Heart right ventricle (tissue), 16 donors: ENCODE measurements around the gene PRPH. TPM values are rescaled to one million over a fixed set of nuclear protein-coding genes. Genes with fewer than 3 reads are reported as not detected.
A peak's percentile ranks its signal among the peaks of the same experiment; 100 is the strongest.
"Not testable (repeated sequence)": the region's sequence is repeated elsewhere in the genome, so short reads cannot be mapped to it uniquely, and the experiment has no call there.

Source experiments
- ATAC-seq, 8 donors: fragments of 200-7000 bp; cut with Tn5 transposase; one replicate each; pipeline ENCODE4 v1.9.1; 2020; ENCODE audit warnings: mild to moderate bottlenecking in 8 of 8, moderate library complexity in 8 of 8, moderate number of reproducible peaks in 1 of 8
- DNase-seq, 2 donors: peaks; one replicate each; pipeline ENCODE4 v3.0.0-alpha.2; 2020
- H3K27ac ChIP-seq, 10 donors: fragments of 200-600 bp; sonication (generic) in 2 of 10; one replicate each; pipeline versions ENCODE4 v1.5.0 to v1.8.0; 2020 to 2022; ENCODE audit warnings: mild to moderate bottlenecking in 3 of 10
- H3K27me3 ChIP-seq, 7 donors: fragments of 200-600 bp; one replicate each; pipeline ENCODE4 v1.8.0; 2021 to 2022; ENCODE audit warnings: mild to moderate bottlenecking in 2 of 7
- H3K36me3 ChIP-seq, 9 donors: fragments of 200-600 bp; sonication (generic) in 1 of 9; one replicate each; pipeline versions ENCODE4 v1.5.0 to v1.8.0; 2020 to 2022; ENCODE audit warnings: mild to moderate bottlenecking in 2 of 9
- H3K4me1 ChIP-seq, 9 donors: fragments of 200-600 bp; sonication (generic) in 1 of 9; one replicate each; pipeline versions ENCODE4 v1.5.0 to v1.8.0; 2020 to 2022; ENCODE audit warnings: mild to moderate bottlenecking in 4 of 9
- H3K4me3 ChIP-seq, 10 donors: fragments of 200-600 bp; sonication (generic) in 2 of 10; one replicate each; pipeline versions ENCODE4 v1.5.0 to v1.8.0; 2020 to 2022; ENCODE audit warnings: mild to moderate bottlenecking in 7 of 10, moderate library complexity in 2 of 10
- H3K9me3 ChIP-seq, 11 donors: fragments of 200-600 bp in 10 of 11; sonication (generic) in 2 of 11; one replicate each; pipeline versions ENCODE4 v1.5.0 to v1.8.0; 2013 to 2022; ENCODE audit warnings: mild to moderate bottlenecking in 2 of 11, control low read depth in 1 of 11, moderate library complexity in 1 of 11
- WGBS, 2 donors: extraction: QIAGEN DNeasy Blood & Tissue Kit; methylation state at CpG; one replicate each; pipeline ENCODE4 v1.1.7; 2013; ENCODE audit warnings: inconsistent platforms in 1 of 2; 5-methylcytosine and 5-hydroxymethylcytosine counted together
- intact Hi-C, 10 donors: fragments of 100-400 bp; cut with DNase I; formaldehyde crosslinking; loops; one replicate each; pipeline versions ENCODE4 v1.11.1 to v1.14.2; 2022
- polyA plus RNA-seq, 2 donors: library from polyadenylated mRNA; stranded (reverse); fragments of 200-250 nt; gene quantifications; one replicate each; pipeline ENCODE4 v1.2.3, GENCODE V29; 2013
- total RNA-seq, 10 donors: library from RNA; stranded (reverse); fragmentation: NEBNext Ultra II Directional in 3 of 10; extraction: Animal tissue kit (Norgen Biotek cat#: 25700) in 3 of 10; gene quantifications; one replicate each; pipeline versions ENCODE4 v1.2.1 to v1.2.4, GENCODE V29; 2021 to 2023
- TF ChIP-seq, protein P1 (sequence below), 9 donors: fragments of 200-600 bp; sonication (generic) in 2 of 9; IDR thresholded peaks; one replicate each; pipeline versions ENCODE4 v1.5.0 to v1.8.0; 2021 to 2022; ENCODE audit warnings: antibody characterized with exemption in 9 of 9, mild to moderate bottlenecking in 5 of 9, moderate library complexity in 1 of 9
- donor health status: Arrhythmogenic right ventricular cardiomyopathy.
- donor health status: ischemic (EF 13 %, LVEDD 7.1; RV severe dilation, severe dysfunction).
- donor health status: healthy with polysubstance abuse.
- donor health status: DM: no; HTN: yes; CAD: no.
- donor health status: DM: no; HTN: no; CAD: no.
- donor health status: ischemic (EF 25% LVEDD 6.9; RV normal size, moderate dysfunction).
- donor health status: ischemic (EF 25% LVEDD 5.7; RV mildly dilated, moderate dysfunction).
- donor health status: healthy.
- donor health status: DM: yes; HTN: yes; CAD: no.
- donor health status: Ischemic cardiomyopathy.
- donor health status: ischemic (EF 35%, LVEDD 5.7; RV mildly dilated, moderate dysfunction).
- donor health status: nonischemic (EF 11% LVEDD 7.7; RV severe dilation, severe dysfunction).
- donor health status: DM: yes; HTN: yes; CAD: no.
- donor health status: PGD.
- donor health status: ischemic (EF 29% LVEDD 5.4; RV normal size, mild dysfunction).
- donor health status: nonischemic (EF 23%, LVEDD 6.1; RV moderate dilation, normal function).

Gene PRPH
- total and polyA plus RNA-seq, 12 donors: 0.10 to 0.64 (median 0.47) TPM; not detected in 5

DNA sequence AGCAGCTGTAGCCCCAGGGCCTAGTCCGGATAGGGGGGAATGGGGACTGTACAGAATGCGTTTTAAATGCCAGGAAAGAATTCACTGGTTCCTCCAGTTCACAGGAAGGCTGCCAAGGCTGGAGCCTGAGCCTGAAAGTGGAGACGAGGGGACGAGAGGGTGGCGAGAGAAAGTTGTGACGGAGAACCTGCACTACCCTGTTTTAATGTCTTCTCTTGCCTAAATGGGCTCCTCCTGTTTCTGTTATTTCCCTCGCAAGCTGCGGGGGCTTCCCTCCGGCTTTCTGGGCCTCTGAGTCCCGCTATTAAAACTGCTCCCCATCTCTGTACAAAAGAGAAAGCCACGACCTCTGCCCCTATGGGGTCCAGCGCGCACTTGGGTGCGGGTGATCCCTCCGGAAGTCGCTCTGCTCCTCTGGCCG, 37.5 kb downstream of the PRPH start:
- H3K4me1 ChIP-seq: peaks cover 0 to 41% (median 14%) of the 10 kb centered on the region in 9 donors
- 75 to 78% methylated on average over 17 of the region's 17 CpGs for WGBS, 2 donors
- H3K36me3 ChIP-seq: peaks cover 0 to 9% (median 0%) of the 10 kb centered on the region in 9 donors
- DNase-seq: no peak
- H3K27ac ChIP-seq: no peak overlapping the region
- H3K9me3 ChIP-seq: no peaks in the 10 kb centered on the region
- TF ChIP-seq, protein P1, sequence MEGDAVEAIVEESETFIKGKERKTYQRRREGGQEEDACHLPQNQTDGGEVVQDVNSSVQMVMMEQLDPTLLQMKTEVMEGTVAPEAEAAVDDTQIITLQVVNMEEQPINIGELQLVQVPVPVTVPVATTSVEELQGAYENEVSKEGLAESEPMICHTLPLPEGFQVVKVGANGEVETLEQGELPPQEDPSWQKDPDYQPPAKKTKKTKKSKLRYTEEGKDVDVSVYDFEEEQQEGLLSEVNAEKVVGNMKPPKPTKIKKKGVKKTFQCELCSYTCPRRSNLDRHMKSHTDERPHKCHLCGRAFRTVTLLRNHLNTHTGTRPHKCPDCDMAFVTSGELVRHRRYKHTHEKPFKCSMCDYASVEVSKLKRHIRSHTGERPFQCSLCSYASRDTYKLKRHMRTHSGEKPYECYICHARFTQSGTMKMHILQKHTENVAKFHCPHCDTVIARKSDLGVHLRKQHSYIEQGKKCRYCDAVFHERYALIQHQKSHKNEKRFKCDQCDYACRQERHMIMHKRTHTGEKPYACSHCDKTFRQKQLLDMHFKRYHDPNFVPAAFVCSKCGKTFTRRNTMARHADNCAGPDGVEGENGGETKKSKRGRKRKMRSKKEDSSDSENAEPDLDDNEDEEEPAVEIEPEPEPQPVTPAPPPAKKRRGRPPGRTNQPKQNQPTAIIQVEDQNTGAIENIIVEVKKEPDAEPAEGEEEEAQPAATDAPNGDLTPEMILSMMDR (IDR thresholded peaks at IDR 0.05): no peak
- H3K4me3 ChIP-seq: peak overlapping the region in 1 of 10 donors; percentile 22
- H3K27me3 ChIP-seq: peaks cover 21 to 67% (median 52%) of the 10 kb centered on the region in 7 donors
- intact Hi-C loops: loop anchor here in 1 of 10 donors (5.0 kb wide), 1 partner anchor 35 kb away; the partner anchor contains the start of gene PRPH
- ATAC-seq: no peak

DNA sequence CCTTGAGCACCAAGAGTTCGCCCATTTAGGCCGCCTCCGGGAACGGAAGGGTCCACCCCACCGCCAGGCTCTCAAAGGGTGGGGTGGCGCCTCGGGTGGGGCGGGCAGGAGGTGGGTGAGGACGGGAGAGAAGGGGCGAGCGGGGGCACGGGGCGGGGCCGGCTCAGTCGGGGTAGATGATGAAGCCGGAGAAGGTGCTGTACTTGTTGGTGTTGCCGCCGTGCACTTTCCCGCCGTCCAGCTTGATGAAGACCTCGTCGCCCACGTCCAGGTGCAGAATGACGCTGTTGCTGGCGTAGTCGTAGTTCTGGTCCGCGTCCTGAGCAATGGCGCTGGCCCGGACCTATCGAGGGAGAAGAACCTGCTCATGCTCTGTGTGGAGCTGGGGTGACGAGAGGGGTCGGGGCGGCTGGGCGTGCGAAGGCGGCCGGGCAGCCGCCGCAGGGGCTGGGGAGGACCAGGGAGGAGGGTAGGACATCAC, 38.0 kb downstream of the PRPH start:
- 25 to 28% methylated on average over 36 to 40 of the region's 40 CpGs for WGBS, 2 donors
- DNase-seq (no peak), ATAC-seq (no peak)
- Histone ChIP-seq H3K36me3 (peaks cover 0 to 9% (median 0%) of the 10 kb centered on the region in 9 donors), H3K4me1 (peaks cover 0 to 41% (median 14%) of the 10 kb centered on the region in 9 donors), H3K27ac (no peak overlapping the region), H3K27me3 (peaks cover 21 to 70% (median 55%) of the 10 kb centered on the region in 7 donors), H3K4me3 (peak overlapping the region in 4 of 10 donors; percentile 22 to 36 (median 28)), H3K9me3 (no peaks in the 10 kb centered on the region)
- intact Hi-C loops: loop anchor here in 1 of 10 donors (5.0 kb wide), 1 partner anchor 36 kb away; the partner anchor contains the start of gene PRPH
- TF ChIP-seq, protein P1 (IDR thresholded peaks at IDR 0.05): no peak

DNA sequence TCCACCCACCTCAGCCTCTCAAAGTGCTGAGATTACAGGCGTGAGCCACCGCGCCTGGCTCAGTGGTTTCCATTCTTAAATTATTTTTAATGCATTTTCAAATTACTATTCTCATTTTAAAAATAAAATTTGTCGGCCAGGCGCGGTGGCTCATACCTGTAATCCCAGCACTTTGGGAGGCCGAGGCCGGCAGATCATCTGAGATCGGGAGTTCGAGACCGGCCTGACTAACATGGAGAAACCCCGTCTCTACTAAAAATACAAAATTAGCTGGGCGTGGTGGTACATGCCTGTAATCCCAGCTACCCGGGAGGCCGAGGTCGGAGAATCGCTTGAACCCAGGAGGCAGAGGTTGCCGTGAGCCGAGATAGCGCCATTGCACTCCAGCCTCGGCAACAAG, 38.8 kb downstream of the PRPH start:
- not testable (repeated sequence) for H3K27ac ChIP-seq, ATAC-seq, H3K36me3 ChIP-seq, H3K4me3 ChIP-seq, DNase-seq, H3K9me3 ChIP-seq
- 41 to 43% methylated on average over 21 of the region's 21 CpGs for WGBS, 2 donors
- Histone ChIP-seq H3K27me3 (peaks cover 21 to 78% (median 64%) of the 10 kb centered on the region in 7 donors), H3K4me1 (peaks cover 0 to 41% (median 14%) of the 10 kb centered on the region in 9 donors)
- intact Hi-C loops: loop anchor here in 1 of 10 donors (5.0 kb wide), 1 partner anchor 36 kb away; the partner anchor contains the start of gene PRPH

DNA sequence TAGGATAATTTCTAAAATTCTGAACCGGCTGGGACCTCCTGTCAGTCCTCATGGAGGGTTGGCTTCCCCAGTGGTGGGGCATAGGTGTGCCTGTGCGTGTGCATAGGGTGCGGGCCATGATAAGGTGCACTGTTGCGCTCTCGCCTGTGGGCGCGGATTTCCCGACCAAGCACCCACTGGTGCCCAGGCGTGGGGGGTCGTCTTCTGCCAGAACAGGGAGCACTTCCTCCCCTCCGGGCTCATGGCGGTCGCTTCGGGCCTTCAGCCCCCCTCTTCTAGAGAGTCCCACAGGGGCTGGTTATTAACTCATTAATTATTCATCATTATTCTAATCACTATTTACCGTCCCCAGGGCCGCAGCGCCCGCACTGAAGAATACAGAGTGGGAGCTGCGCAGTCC, 39.3 kb downstream of the PRPH start:
- TF ChIP-seq, protein P1 (IDR thresholded peaks at IDR 0.05): no peak
- no peak overlapping the region for H3K27ac ChIP-seq
- no peak for DNase-seq
- WGBS, 2 donors: 34 to 36% methylated on average over 19 of the region's 19 CpGs
- intact Hi-C loops: loop anchor here in 1 of 10 donors (5.0 kb wide), 1 partner anchor 37 kb away; the partner anchor contains the start of gene PRPH
- no peak for ATAC-seq
- H3K27me3 ChIP-seq: peaks cover 21 to 83% (median 67%) of the 10 kb centered on the region in 7 donors
- no peak overlapping the region for H3K4me3 ChIP-seq
- peaks cover 0 to 5% (median 0%) of the 10 kb centered on the region in 9 donors for H3K36me3 ChIP-seq
- peaks cover 0 to 41% (median 14%) of the 10 kb centered on the region in 9 donors for H3K4me1 ChIP-seq
- H3K9me3 ChIP-seq: no peaks in the 10 kb centered on the region

DNA sequence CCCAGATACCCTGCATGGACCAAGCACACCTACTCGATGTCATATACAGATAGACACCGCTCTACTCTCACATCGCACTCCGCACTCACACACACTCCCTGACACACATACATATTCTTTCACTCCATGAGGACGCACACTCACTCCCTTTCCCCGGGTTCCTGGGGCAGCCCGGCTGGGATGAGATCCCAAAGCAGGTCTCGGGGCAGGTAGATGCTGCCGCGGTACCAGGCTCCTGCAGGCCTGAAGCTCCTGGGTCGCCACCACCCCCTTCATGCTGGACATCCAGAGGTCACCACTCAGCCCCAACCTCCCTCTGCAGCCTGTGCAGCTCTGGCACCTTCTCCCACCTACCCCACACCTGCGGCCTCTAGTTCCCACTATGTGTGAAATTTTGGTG, 39.7 kb downstream of the PRPH start:
- 50 to 51% methylated on average over 12 of the region's 12 CpGs for WGBS, 2 donors
- DNase-seq (no peak), ATAC-seq (no peak)
- Histone ChIP-seq H3K27me3 (peaks cover 21 to 87% (median 72%) of the 10 kb centered on the region in 7 donors), H3K27ac (no peak overlapping the region), H3K4me1 (peaks cover 0 to 41% (median 14%) of the 10 kb centered on the region in 9 donors), H3K4me3 (no peak overlapping the region), H3K36me3 (peaks cover 0 to under 1% (median 0%) of the 10 kb centered on the region in 9 donors), H3K9me3 (no peaks in the 10 kb centered on the region)
- intact Hi-C loops: loop anchor here in 3 of 10 donors (5.0 kb wide), 2 partner anchors 37 to 42 kb away; partner anchors contain the start of gene PRPH (in 1 of the 3)
- TF ChIP-seq, protein P1 (IDR thresholded peaks at IDR 0.05): no peak
